Mesenchymal stem cell (in vitro differentiated cells and primary cell): ENCODE measurements around the gene LRRTM4.

Source experiments
- DNase-seq: peaks from one replicate; pipeline ENCODE4 v3.0.0-alpha.2; 2013
- H2AFZ ChIP-seq: one replicate; pipeline ENCODE4 v1.6.1; 2013; ENCODE audit warnings: low read depth, mild to moderate bottlenecking, control low read depth, inconsistent platforms, low read length, moderate library complexity
- H2AK5ac ChIP-seq: 2 replicates; pipeline ENCODE4 v1.6.1; 2013; ENCODE audit warnings: low read length, moderate library complexity, mild to moderate bottlenecking, inconsistent platforms; ENCODE audit not compliant: severe bottlenecking
- H2BK120ac ChIP-seq: one replicate; pipeline ENCODE4 v1.6.1; 2013; ENCODE audit warnings: low read depth, mild to moderate bottlenecking, inconsistent platforms, low read length, moderate library complexity
- H2BK12ac ChIP-seq, 2 experiments: one replicate each; pipeline ENCODE4 v1.6.1; 2013; ENCODE audit warnings: inconsistent platforms in 2 of 2, low read length in 2 of 2, mild to moderate bottlenecking in 2 of 2, moderate library complexity in 2 of 2, control low read depth in 1 of 2
- H2BK15ac ChIP-seq: one replicate; pipeline ENCODE4 v1.6.1; 2013; ENCODE audit warnings: mild to moderate bottlenecking, low read depth, inconsistent platforms; ENCODE audit not compliant: poor library complexity, severe bottlenecking
- H2BK5ac ChIP-seq: 2 replicates; pipeline ENCODE4 v1.6.1; 2013; ENCODE audit warnings: low read depth, mild to moderate bottlenecking, low read length, control low read depth, inconsistent platforms; ENCODE audit not compliant: poor library complexity, severe bottlenecking
- H3K14ac ChIP-seq, 2 experiments: one replicate each; pipeline ENCODE4 v1.6.1; 2013; ENCODE audit warnings: inconsistent platforms in 2 of 2, low read length in 2 of 2, control low read depth in 1 of 2, mild to moderate bottlenecking in 1 of 2, moderate library complexity in 1 of 2
- H3K18ac ChIP-seq, 2 experiments: one replicate each; pipeline ENCODE4 v1.6.1; 2013; ENCODE audit warnings: inconsistent platforms in 2 of 2, low read length in 2 of 2, control low read depth in 1 of 2, low read depth in 1 of 2, mild to moderate bottlenecking in 1 of 2
- H3K23ac ChIP-seq, 2 experiments: one replicate each; pipeline ENCODE4 v1.6.1; 2013; ENCODE audit warnings: inconsistent platforms in 2 of 2, low read length in 2 of 2, mild to moderate bottlenecking in 2 of 2, moderate library complexity in 2 of 2, control low read depth in 1 of 2
- H3K27ac ChIP-seq: 2 replicates; pipeline ENCODE4 v1.5.1; 2013; ENCODE audit warnings: mild to moderate bottlenecking, moderate library complexity, low read length, control low read depth, inconsistent platforms; ENCODE audit not compliant: poor library complexity, severe bottlenecking
- H3K27me3 ChIP-seq, 2 experiments: 2 replicates each; pipeline versions ENCODE4 v1.6.1 to v1.7.0; 2013; ENCODE audit warnings: low read length in 2 of 2, mild to moderate bottlenecking in 2 of 2, moderate library complexity in 2 of 2, control low read depth in 1 of 2, inconsistent platforms in 1 of 2; ENCODE audit not compliant: control insufficient read depth in 1 of 2, insufficient read depth in 1 of 2
- H3K36me3 ChIP-seq, 2 experiments: 2 replicates each; pipeline versions ENCODE4 v1.6.1 to v1.7.0; 2013; ENCODE audit warnings: low read length in 2 of 2, control low read depth in 1 of 2, inconsistent platforms in 1 of 2, low read depth in 1 of 2, mild to moderate bottlenecking in 1 of 2; ENCODE audit not compliant: insufficient read depth in 2 of 2, control insufficient read depth in 1 of 2
- H3K4ac ChIP-seq, 2 experiments: one replicate each; pipeline ENCODE4 v1.6.1; 2013; ENCODE audit warnings: inconsistent platforms in 2 of 2, low read length in 2 of 2, mild to moderate bottlenecking in 2 of 2, moderate library complexity in 2 of 2, control low read depth in 1 of 2, low read depth in 1 of 2
- H3K4me1 ChIP-seq: 2 replicates; pipeline ENCODE4 v1.6.1; 2013; ENCODE audit warnings: low read depth, low read length, control low read depth; ENCODE audit not compliant: control insufficient read depth, insufficient read depth
- H3K4me2 ChIP-seq: 2 replicates; pipeline ENCODE4 v1.6.1; 2013; ENCODE audit warnings: low read length, mild to moderate bottlenecking, inconsistent platforms; ENCODE audit not compliant: poor library complexity, severe bottlenecking
- H3K4me3 ChIP-seq, 2 experiments: 2 replicates each; pipeline versions ENCODE4 v1.5.1 to v1.7.0; 2013; ENCODE audit warnings: low read length in 2 of 2, mild to moderate bottlenecking in 2 of 2, control low read depth in 1 of 2, low read depth in 1 of 2; ENCODE audit not compliant: insufficient read depth in 1 of 2
- H3K79me1 ChIP-seq: replicated peaks from 2 replicates; pipeline ENCODE4 v1.6.1; 2013; ENCODE audit warnings: mild to moderate bottlenecking, control low read depth, low read length, inconsistent platforms; ENCODE audit not compliant: poor library complexity, severe bottlenecking
- H3K9ac ChIP-seq: 2 replicates; pipeline ENCODE4 v1.7.0; 2013; ENCODE audit warnings: mild to moderate bottlenecking, low read length, moderate library complexity
- H3K9me3 ChIP-seq: 2 replicates; pipeline ENCODE4 v1.7.0; 2013; ENCODE audit warnings: mild to moderate bottlenecking, low read length; ENCODE audit not compliant: control insufficient read depth
- H4K8ac ChIP-seq: one replicate; pipeline ENCODE4 v1.6.1; 2013; ENCODE audit warnings: inconsistent platforms, mild to moderate bottlenecking, low read length, moderate library complexity
- H4K91ac ChIP-seq: one replicate; pipeline ENCODE4 v1.6.1; 2013; ENCODE audit warnings: mild to moderate bottlenecking, low read length, inconsistent platforms
- WGBS: methylation state at CpG from one replicate; pipeline ENCODE4 v1.1.7; 2013; ENCODE audit warnings: mixed read lengths; 5-methylcytosine and 5-hydroxymethylcytosine counted together

LRRTM4 gene

GRCh38 chr2:77309725-77310124, 212.5 kb downstream of the LRRTM4 start:
- H4K91ac ChIP-seq, result no peak overlapping the region
- H3K36me3 ChIP-seq, result no peaks in the 10 kb centered on the region
- H3K23ac ChIP-seq, result no peak overlapping the region
- no peak overlapping the region for H3K14ac ChIP-seq
- H2AFZ ChIP-seq, result no peak overlapping the region
- no peak overlapping the region for H3K4me2 ChIP-seq
- H3K4me3 ChIP-seq, result no peak overlapping the region
- no peak overlapping the region for H2AK5ac ChIP-seq
- H3K4me1 ChIP-seq, result no peaks in the 10 kb centered on the region
- no peaks in the 10 kb centered on the region for H3K27me3 ChIP-seq
- no peak overlapping the region for H2BK15ac ChIP-seq
- no peak overlapping the region for H3K9ac ChIP-seq
- DNase-seq, result no peak
- WGBS, result no CpG with 5 or more reads among the region's 2 CpGs
- no peak overlapping the region for H2BK12ac ChIP-seq
- H3K18ac ChIP-seq, result no peak overlapping the region
- H4K8ac ChIP-seq, result no peak overlapping the region
- H3K4ac ChIP-seq, result no peak overlapping the region
- H3K79me1 ChIP-seq, result no peaks in the 10 kb centered on the region
- H3K27ac ChIP-seq, result no peak overlapping the region
- H3K9me3 ChIP-seq, result no peaks in the 10 kb centered on the region
- no peak overlapping the region for H2BK5ac ChIP-seq
- no peak overlapping the region for H2BK120ac ChIP-seq

- no peaks in the 10 kb centered on the region for H3K9me3 ChIP-seq
- no peak overlapping the region for H2BK12ac ChIP-seq
- H2AFZ ChIP-seq, result no peak overlapping the region
- no peak for DNase-seq
- H3K79me1 ChIP-seq, result no peaks in the 10 kb centered on the region
- H2BK120ac ChIP-seq, result no peak overlapping the region
- H3K27me3 ChIP-seq, result no peaks in the 10 kb centered on the region
- no peaks in the 10 kb centered on the region for H3K36me3 ChIP-seq
- no peak overlapping the region for H3K9ac ChIP-seq
- no peak overlapping the region for H4K8ac ChIP-seq
- no peak overlapping the region for H3K4me2 ChIP-seq
- no peak overlapping the region for H4K91ac ChIP-seq
- no peak overlapping the region for H2BK5ac ChIP-seq
- H3K14ac ChIP-seq, result no peak overlapping the region
- no peak overlapping the region for H3K23ac ChIP-seq
- H2BK15ac ChIP-seq, result no peak overlapping the region
- H3K4me3 ChIP-seq, result no peak overlapping the region
- no peaks in the 10 kb centered on the region for H3K4me1 ChIP-seq
- H2AK5ac ChIP-seq, result no peak overlapping the region
- H3K27ac ChIP-seq, result no peak overlapping the region
- H3K4ac ChIP-seq, result no peak overlapping the region
- WGBS, result no CpG with 5 or more reads among the region's 1 CpG
- H3K18ac ChIP-seq, result no peak overlapping the region
Measured at GRCh38 chr2:77301441-77301840, 220.7 kb downstream of the LRRTM4 start.

GRCh38 chr2:77296791-77297190, 225.4 kb downstream of the LRRTM4 start:
- no peak overlapping the region for H2AFZ ChIP-seq
- H3K4me2 ChIP-seq, result no peak overlapping the region
- H3K27ac ChIP-seq, result no peak overlapping the region
- H3K4me1 ChIP-seq, result no peaks in the 10 kb centered on the region
- H3K4ac ChIP-seq, result no peak overlapping the region
- DNase-seq, result no peak
- no peak overlapping the region for H2BK12ac ChIP-seq
- H3K18ac ChIP-seq, result no peak overlapping the region
- H3K9ac ChIP-seq, result no peak overlapping the region
- H3K14ac ChIP-seq, result no peak overlapping the region
- no peak overlapping the region for H3K4me3 ChIP-seq
- no peak overlapping the region for H2BK120ac ChIP-seq
- H2AK5ac ChIP-seq, result no peak overlapping the region
- H3K27me3 ChIP-seq, result no peaks in the 10 kb centered on the region
- H2BK15ac ChIP-seq, result no peak overlapping the region
- H2BK5ac ChIP-seq, result no peak overlapping the region
- no peaks in the 10 kb centered on the region for H3K36me3 ChIP-seq
- H4K8ac ChIP-seq, result no peak overlapping the region
- no peak overlapping the region for H4K91ac ChIP-seq
- no peaks in the 10 kb centered on the region for H3K9me3 ChIP-seq
- no peak overlapping the region for H3K23ac ChIP-seq
- WGBS, result 83% methylated on average over 5 of the region's 5 CpGs
- H3K79me1 ChIP-seq, result no peaks in the 10 kb centered on the region

DNA sequence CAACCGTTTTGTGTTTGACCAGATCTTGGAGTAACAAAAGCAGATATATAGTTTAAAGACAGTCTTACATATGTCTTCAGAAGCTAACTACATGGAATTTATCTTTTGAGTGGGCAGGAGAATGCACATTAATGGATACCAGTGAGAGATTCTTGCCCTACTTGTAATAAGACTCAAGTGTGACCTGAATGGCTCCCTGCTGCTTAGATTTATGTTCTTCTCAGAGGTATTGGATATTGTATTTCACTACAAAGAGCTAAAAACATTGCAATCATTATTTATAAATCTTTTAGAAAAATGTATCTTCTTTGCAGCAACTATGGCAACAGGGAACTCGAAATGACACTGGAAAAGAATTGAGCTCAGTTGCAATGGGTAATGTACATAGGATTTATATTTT, 227.7 kb downstream of the LRRTM4 start:
- Histone ChIP-seq H2BK12ac (no peak overlapping the region), H3K9me3 (peaks cover 3% of the 10 kb centered on the region), H3K4me1 (no peaks in the 10 kb centered on the region), H3K27ac (no peak overlapping the region), H2BK5ac (no peak overlapping the region), H4K8ac (no peak overlapping the region), H2AFZ (no peak overlapping the region), H3K23ac (no peak overlapping the region), H3K4me3 (no peak overlapping the region), H3K14ac (no peak overlapping the region), H2AK5ac (no peak overlapping the region), H3K4me2 (no peak overlapping the region), H3K18ac (no peak overlapping the region), H3K9ac (no peak overlapping the region), H3K79me1 (no peaks in the 10 kb centered on the region), H2BK15ac (no peak overlapping the region), H4K91ac (no peak overlapping the region), H3K4ac (no peak overlapping the region), H2BK120ac (no peak overlapping the region), H3K27me3 (no peaks in the 10 kb centered on the region), H3K36me3 (no peaks in the 10 kb centered on the region)
- DNase-seq, result no peak
- whole genome bisulfite sequencing, result no CpG with 5 or more reads among the region's 2 CpGs
